Breast epithelium (tissue), 3 donors: ENCODE measurements around the gene SLC4A1AP.

ENCODE experiments used
- CTCF ChIP-seq, 3 donors: fragments of 450-650 bp; IDR thresholded peaks; one replicate each; pipeline ENCODE4 v1.5.1; 2016 to 2017; ENCODE audit warnings: antibody characterized with exemption in 3 of 3, mild to moderate bottlenecking in 3 of 3, moderate library complexity in 3 of 3
- POLR2A ChIP-seq: fragments of 450-650 bp; IDR thresholded peaks from one replicate; pipeline ENCODE4 v1.6.1; 2016; ENCODE audit warnings: antibody characterized with exemption, mild to moderate bottlenecking, moderate library complexity

GRCh38 chr2:27661371-27661770, 2.3 kb upstream of the SLC4A1AP start:
- TF ChIP-seq POLR2A (no peak), CTCF (IDR thresholded peaks at IDR 0.05) (no peak)
